Activated T-cell treated with anti-CD3 and anti-CD28 coated beads, Interleukin-2, amount 50 U/mL, for 24 hours (primary cell): ENCODE data around the gene LRRC59.
A peak's percentile ranks its signal among the peaks of the same experiment; 100 is the strongest.

Experiments
- DNase-seq: peaks from one replicate; pipeline ENCODE4 v3.0.0-alpha.2; 2020
- H3K27ac Mint-ChIP-seq: 2 replicates; pipeline ENCODE4 v1.8.0; 2020; ENCODE audit warnings: mild to moderate bottlenecking, mixed read lengths
- H3K27me3 Mint-ChIP-seq: 2 replicates; pipeline ENCODE4 v1.8.0; 2020; ENCODE audit warnings: mixed read lengths
- H3K36me3 Mint-ChIP-seq: 2 replicates; pipeline ENCODE4 v1.8.0; 2020; ENCODE audit warnings: low read depth, mixed read lengths
- H3K4me1 Mint-ChIP-seq: 2 replicates; pipeline ENCODE4 v1.8.0; 2020; ENCODE audit warnings: low read depth, mixed read lengths
- H3K4me3 Mint-ChIP-seq: 2 replicates; pipeline ENCODE4 v1.8.0; 2020; ENCODE audit warnings: mild to moderate bottlenecking, moderate library complexity, mixed read lengths
- H3K9me3 Mint-ChIP-seq: 2 replicates; pipeline ENCODE4 v1.8.0; 2020; ENCODE audit warnings: mixed read lengths

LRRC59 gene

GRCh38 chr17:50381920-50382319 lies 15.4 kb downstream of the LRRC59 start:
- no peaks in the 10 kb centered on the region for H3K27me3 Mint-ChIP-seq
- H3K36me3 Mint-ChIP-seq: peaks cover 98% of the 10 kb centered on the region
- no peaks in the 10 kb centered on the region for H3K9me3 Mint-ChIP-seq
- H3K4me1 Mint-ChIP-seq: no peaks in the 10 kb centered on the region
- H3K4me3 Mint-ChIP-seq: no peak overlapping the region
- peak overlapping the region; percentile 44 for H3K27ac Mint-ChIP-seq
- DNase-seq: no peak

- Mint-ChIP-seq H3K4me3 (no peak overlapping the region), H3K36me3 (peaks cover 98% of the 10 kb centered on the region), H3K27me3 (no peaks in the 10 kb centered on the region), H3K9me3 (no peaks in the 10 kb centered on the region), H3K4me1 (no peaks in the 10 kb centered on the region), H3K27ac (no peak overlapping the region)
- DNase-seq: no peak
These were observed 16.0 kb downstream of the LRRC59 start for GRCh38 chr17:50381260-50381815.

- H3K27me3 Mint-ChIP-seq: no peaks in the 10 kb centered on the region
- H3K27ac Mint-ChIP-seq: no peak overlapping the region
- peaks cover 98% of the 10 kb centered on the region for H3K36me3 Mint-ChIP-seq
- H3K4me1 Mint-ChIP-seq: no peaks in the 10 kb centered on the region
- no peak for DNase-seq
- H3K9me3 Mint-ChIP-seq: no peaks in the 10 kb centered on the region
- H3K4me3 Mint-ChIP-seq: no peak overlapping the region
These were observed 16.7 kb downstream of the LRRC59 start for GRCh38 chr17:50380369-50381259.

- Mint-ChIP-seq H3K9me3 (no peaks in the 10 kb centered on the region), H3K27me3 (no peaks in the 10 kb centered on the region), H3K36me3 (peaks cover 95% of the 10 kb centered on the region), H3K4me3 (no peak overlapping the region), H3K4me1 (no peaks in the 10 kb centered on the region), H3K27ac (no peak overlapping the region)
- DNase-seq: no peak
These were observed 17.8 kb downstream of the LRRC59 start for GRCh38 chr17:50379351-50380132.

DNA sequence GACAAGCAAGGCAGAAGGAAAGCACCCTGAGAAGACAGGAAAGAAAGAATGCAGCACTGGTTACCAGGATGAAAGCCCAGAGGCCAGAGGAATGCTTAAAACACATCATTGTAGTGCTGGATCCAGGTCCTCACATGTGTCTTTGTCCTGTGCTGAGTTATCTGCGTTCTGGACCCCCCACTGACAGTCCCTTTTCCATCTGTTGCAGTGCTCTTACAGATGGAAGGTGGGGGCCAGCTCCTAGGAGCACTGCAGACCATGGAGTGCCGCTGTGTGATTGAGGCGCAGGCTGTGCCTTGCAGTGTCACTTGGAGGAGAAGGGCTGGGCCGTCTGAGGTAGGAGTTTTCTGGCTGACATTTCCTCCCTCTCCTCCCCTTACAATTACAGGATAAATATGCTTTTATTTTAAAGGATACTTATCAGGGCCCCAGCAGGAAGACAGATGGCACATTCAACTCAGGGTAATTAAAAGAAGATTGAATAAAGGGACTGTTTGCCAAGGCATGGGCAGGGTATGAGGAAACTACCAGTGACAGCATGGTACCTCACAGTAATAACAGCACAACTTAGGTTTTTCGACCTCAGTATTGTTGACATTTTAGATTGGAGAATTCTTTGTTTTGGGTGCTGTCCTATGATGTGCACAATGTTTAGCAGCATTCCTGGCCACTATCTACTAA lies 21.3 kb downstream of the LRRC59 start:
- H3K27me3 Mint-ChIP-seq: no peaks in the 10 kb centered on the region
- H3K9me3 Mint-ChIP-seq: no peaks in the 10 kb centered on the region
- no peak overlapping the region for H3K4me3 Mint-ChIP-seq
- H3K36me3 Mint-ChIP-seq: peaks cover 86% of the 10 kb centered on the region
- DNase-seq: no peak
- H3K27ac Mint-ChIP-seq: no peak overlapping the region
- peaks cover 24% of the 10 kb centered on the region for H3K4me1 Mint-ChIP-seq

GRCh38 chr17:50373705-50374104 lies 23.6 kb downstream of the LRRC59 start:
- Mint-ChIP-seq H3K27ac (peak overlapping the region; percentile 100), H3K9me3 (no peaks in the 10 kb centered on the region), H3K27me3 (no peaks in the 10 kb centered on the region), H3K4me1 (peaks cover 31% of the 10 kb centered on the region), H3K4me3 (peak overlapping the region; percentile 99), H3K36me3 (peaks cover 86% of the 10 kb centered on the region)
- no peak for DNase-seq

GRCh38 chr17:50372758-50373556 lies 24.4 kb downstream of the LRRC59 start, which contains the start of the genes EME1 and MRPL27:
Gene EME1, plus strand, starts transcription at chr17:50373229. Its CDS starts 1,980 bp downstream, at chr17:50375209.
Gene MRPL27, minus strand, starts transcription at chr17:50373184. Its CDS starts 14 bp downstream, at chr17:50373170.
- H3K27ac Mint-ChIP-seq: peak within 1 kb of the TSS; percentile 100
- peaks cover 86% of the 10 kb centered on the region for H3K36me3 Mint-ChIP-seq
- peak within 1 kb of the TSS; percentile 99 for H3K4me3 Mint-ChIP-seq

GRCh38 chr17:50372222-50372757 lies 25.0 kb downstream of the LRRC59 start:
- H3K27ac Mint-ChIP-seq: peak overlapping the region; percentile 100
- DNase-seq: no peak
- no peaks in the 10 kb centered on the region for H3K9me3 Mint-ChIP-seq
- H3K27me3 Mint-ChIP-seq: no peaks in the 10 kb centered on the region
- peaks cover 31% of the 10 kb centered on the region for H3K4me1 Mint-ChIP-seq
- peaks cover 89% of the 10 kb centered on the region for H3K36me3 Mint-ChIP-seq
- H3K4me3 Mint-ChIP-seq: peak overlapping the region; percentile 99

More at GRCh38 chr17:50372758-50373556, 24.4 kb downstream of the LRRC59 start, which contains the start of the genes EME1 and MRPL27:
- Mint-ChIP-seq H3K9me3 (no peaks in the 10 kb centered on the region), H3K27me3 (no peaks in the 10 kb centered on the region), H3K4me1 (peaks cover 31% of the 10 kb centered on the region)
- DNase-seq: peak; percentile 93

- Mint-ChIP-seq H3K27me3 (no peaks in the 10 kb centered on the region), H3K27ac (peak overlapping the region; percentile 100), H3K36me3 (peaks cover 89% of the 10 kb centered on the region), H3K9me3 (no peaks in the 10 kb centered on the region), H3K4me3 (peak overlapping the region; percentile 99), H3K4me1 (peaks cover 31% of the 10 kb centered on the region)
- no peak for DNase-seq
These were observed 25.8 kb downstream of the LRRC59 start for GRCh38 chr17:50371526-50371925.

DNA sequence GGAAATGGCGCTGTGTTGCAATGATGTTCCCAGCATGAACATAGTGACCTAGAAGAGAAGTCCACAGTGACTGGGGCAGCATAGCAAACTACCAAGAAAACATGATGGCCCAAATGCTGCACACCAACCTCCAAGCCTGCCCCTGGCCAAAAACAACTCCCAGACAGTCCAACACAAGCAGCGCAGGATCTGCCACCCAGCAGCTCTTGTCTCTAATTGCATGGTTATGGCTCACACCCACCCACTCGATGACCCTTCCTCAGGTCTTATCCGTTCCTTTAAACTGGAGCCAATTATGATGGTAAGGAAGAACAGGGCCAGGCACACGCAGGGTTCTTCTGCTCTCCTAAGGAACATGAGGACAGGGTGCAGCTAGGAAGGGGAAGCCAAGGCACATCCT lies 27.3 kb downstream of the LRRC59 start:
- Mint-ChIP-seq H3K9me3 (no peaks in the 10 kb centered on the region), H3K27me3 (no peaks in the 10 kb centered on the region), H3K36me3 (peaks cover 89% of the 10 kb centered on the region)

GRCh38 chr17:50367401-50367800 lies 29.9 kb downstream of the LRRC59 start:
- H3K36me3 Mint-ChIP-seq: peaks cover 82% of the 10 kb centered on the region
- H3K27ac Mint-ChIP-seq: no peak overlapping the region
- H3K9me3 Mint-ChIP-seq: no peaks in the 10 kb centered on the region
- H3K4me3 Mint-ChIP-seq: no peak overlapping the region
- peaks cover 25% of the 10 kb centered on the region for H3K4me1 Mint-ChIP-seq
- H3K27me3 Mint-ChIP-seq: no peaks in the 10 kb centered on the region
- no peak for DNase-seq

More for the DNA sequence above, 27.3 kb downstream of the LRRC59 start:
- Mint-ChIP-seq H3K27ac (peak overlapping the region; percentile 62), H3K4me1 (peaks cover 31% of the 10 kb centered on the region), H3K4me3 (peak overlapping the region; percentile 9)
- DNase-seq: no peak

GRCh38 chr17:50365649-50366393 lies 31.5 kb downstream of the LRRC59 start:
- peaks cover 19% of the 10 kb centered on the region for H3K4me1 Mint-ChIP-seq
- H3K36me3 Mint-ChIP-seq: peaks cover 71% of the 10 kb centered on the region
- no peak overlapping the region for H3K4me3 Mint-ChIP-seq
- H3K27ac Mint-ChIP-seq: no peak overlapping the region
- H3K9me3 Mint-ChIP-seq: no peaks in the 10 kb centered on the region
- DNase-seq: no peak
- H3K27me3 Mint-ChIP-seq: no peaks in the 10 kb centered on the region

- Mint-ChIP-seq H3K27ac (no peak overlapping the region), H3K4me1 (peaks cover 13% of the 10 kb centered on the region), H3K9me3 (no peaks in the 10 kb centered on the region), H3K27me3 (no peaks in the 10 kb centered on the region), H3K36me3 (peaks cover 68% of the 10 kb centered on the region), H3K4me3 (no peak overlapping the region)
- no peak for DNase-seq
These were observed 32.2 kb downstream of the LRRC59 start for GRCh38 chr17:50365165-50365564.
